HG03378 (cell line): Measurements from ENCODE around the gene INSR.
"Not testable (repeated sequence)": the region's sequence is repeated elsewhere in the genome, so short reads cannot be mapped to it uniquely, and the experiment has no call there.

Experiments used
- ATAC-seq: cut with Tn5 transposase; IDR thresholded peaks from one replicate; pipeline ENCODE4 v1.9.1; 2021; ENCODE audit warnings: mild to moderate bottlenecking, moderate library complexity; ENCODE audit not compliant: unreplicated experiment

The INSR gene

GRCh38 chr19:7258840-7259395, 35.3 kb downstream of the INSR start:
- no peak for ATAC-seq

GRCh38 chr19:7258041-7258839, 36.0 kb downstream of the INSR start:
- ATAC-seq, result no peak

- ATAC-seq, result no peak
Observed at GRCh38 chr19:7257148-7258040, 36.8 kb downstream of the INSR start.

GRCh38 chr19:7255631-7256030, 38.6 kb downstream of the INSR start:
- ATAC-seq, result no peak

GRCh38 chr19:7255119-7255518, 39.1 kb downstream of the INSR start:
- no peak for ATAC-seq

- no peak for ATAC-seq
Observed at GRCh38 chr19:7254590-7254989, 39.6 kb downstream of the INSR start.

- no peak for ATAC-seq
Observed at GRCh38 chr19:7252364-7252763, 41.9 kb downstream of the INSR start.

GRCh38 chr19:7251494-7251893, 42.7 kb downstream of the INSR start:
- ATAC-seq, result no peak

- ATAC-seq, result no peak
Observed at GRCh38 chr19:7250951-7251350, 43.3 kb downstream of the INSR start.

- ATAC-seq, result no peak
Observed at GRCh38 chr19:7250057-7250596, 44.1 kb downstream of the INSR start.

- no peak for ATAC-seq
Observed at GRCh38 chr19:7247155-7247554, 47.1 kb downstream of the INSR start.

- no peak for ATAC-seq
Observed at GRCh38 chr19:7246601-7247000, 47.6 kb downstream of the INSR start.

- no peak for ATAC-seq
Observed at GRCh38 chr19:7242601-7243258, 51.5 kb downstream of the INSR start.

GRCh38 chr19:7238051-7238450, 56.2 kb downstream of the INSR start:
- no peak for ATAC-seq

- ATAC-seq, result no peak
Observed at GRCh38 chr19:7236153-7236552, 58.1 kb downstream of the INSR start.

- no peak for ATAC-seq
Observed at GRCh38 chr19:7230826-7231225, 63.4 kb downstream of the INSR start.

- no peak for ATAC-seq
Observed at GRCh38 chr19:7229735-7230134, 64.5 kb downstream of the INSR start.

GRCh38 chr19:7228935-7229541, 65.2 kb downstream of the INSR start:
- no peak for ATAC-seq

GRCh38 chr19:7227735-7228134, 66.5 kb downstream of the INSR start:
- no peak for ATAC-seq

GRCh38 chr19:7227149-7227548, 67.1 kb downstream of the INSR start:
- ATAC-seq, result not testable (repeated sequence)
